Stimulated activated CD8-positive, alpha-beta memory T cell treated with anti-CD3 and anti-CD28 coated beads, Interleukin-7, amount 100 ng/mL, for 1 hour (primary cell): ENCODE measurements around the gene DENND1A.

Experiments used
- DNase-seq, 2 donors: peaks; one replicate each; pipeline ENCODE4 v3.0.0-alpha.2; 2020; ENCODE audit warnings: low read depth in 2 of 2

The DENND1A gene

DNA sequence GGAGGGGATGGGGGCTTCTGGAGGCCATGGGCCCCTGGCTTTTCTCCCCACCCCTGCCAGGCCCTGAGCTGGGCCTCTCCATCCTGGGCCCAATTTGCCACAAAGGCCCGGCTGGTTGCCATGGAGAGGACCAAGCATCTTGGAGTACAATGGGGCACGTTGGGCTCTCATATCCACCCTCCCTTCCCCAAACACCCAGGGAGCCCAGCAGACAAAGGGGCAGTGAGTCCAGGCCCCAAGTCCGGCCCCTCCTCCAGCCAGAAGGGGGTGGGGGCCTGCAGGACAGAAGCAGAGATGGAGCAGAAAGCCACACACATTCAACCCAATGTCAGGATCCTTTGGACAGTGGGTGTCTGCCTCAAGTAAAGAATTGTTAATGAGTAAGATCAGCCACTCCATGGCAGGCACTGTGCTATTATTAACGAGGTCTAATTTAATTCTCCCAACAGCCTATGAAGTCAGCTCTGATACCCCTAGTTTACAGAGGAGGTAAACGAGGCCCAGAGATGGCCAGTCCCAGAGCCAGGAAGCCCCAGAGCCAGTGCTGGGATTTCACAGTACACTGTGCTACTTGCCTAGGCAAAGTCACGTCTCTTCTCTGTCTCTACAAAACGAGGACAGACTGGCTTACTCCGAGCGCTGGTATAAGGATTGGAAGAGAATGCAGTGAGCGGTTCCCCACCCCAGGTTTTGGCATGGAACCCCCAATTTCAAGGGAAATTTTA, 571.6 kb downstream of the DENND1A start:
- no peak for DNase-seq

- DNase-seq = no peak
Observed at GRCh38 chr9:123357743-123358059, 572.2 kb downstream of the DENND1A start.

DNA sequence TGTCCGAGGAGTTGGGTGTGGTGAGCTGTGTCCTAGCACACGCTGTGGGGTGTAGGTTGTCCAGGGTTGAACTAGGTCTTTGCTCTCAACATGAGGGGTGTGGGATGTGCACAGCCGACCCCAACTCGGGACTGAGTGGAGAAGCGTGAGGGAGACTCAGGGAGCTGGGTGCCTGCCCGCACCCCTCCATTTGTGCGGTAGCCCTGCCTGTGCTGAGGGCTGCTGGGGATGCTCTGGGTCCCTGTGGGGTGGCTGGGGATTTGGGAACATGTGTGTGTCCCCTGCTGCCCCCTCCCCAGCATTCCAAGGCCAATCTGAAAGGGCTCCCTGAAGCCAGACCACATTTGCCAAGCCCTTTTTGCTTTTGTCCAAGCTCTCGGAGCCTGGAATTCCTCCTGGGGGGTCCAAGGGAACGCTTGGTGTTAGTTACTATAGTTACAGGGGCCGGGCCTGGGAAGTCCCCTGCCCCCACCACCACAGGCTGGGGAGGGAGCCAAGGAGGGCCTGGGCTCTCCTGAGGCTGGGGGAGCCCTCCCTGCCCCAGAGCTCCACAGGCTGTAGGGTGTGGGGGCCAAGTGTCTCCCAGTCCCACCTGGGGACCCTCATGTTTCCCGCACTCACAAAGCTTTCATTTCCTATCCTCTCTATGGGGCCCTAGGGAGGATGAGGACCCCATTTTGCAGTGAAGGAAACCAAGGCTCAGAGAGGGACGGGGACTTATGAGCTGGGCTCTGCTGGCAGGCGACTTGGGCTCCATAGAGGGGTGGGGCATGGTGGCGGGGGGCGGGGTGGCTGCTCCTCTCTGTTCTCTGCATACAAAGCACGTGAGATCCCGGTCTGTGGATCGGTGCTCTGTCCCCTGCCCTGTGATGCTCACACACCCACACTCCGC, 572.8 kb downstream of the DENND1A start:
- no peak for DNase-seq

- DNase-seq = no peak
Observed at GRCh38 chr9:123355761-123356431, 574.0 kb downstream of the DENND1A start, which contains the start of gene CRB2. Gene CRB2, plus strand, starts transcription at chr9:123356197. Its CDS starts 64 bp downstream, at chr9:123356261.

DNA sequence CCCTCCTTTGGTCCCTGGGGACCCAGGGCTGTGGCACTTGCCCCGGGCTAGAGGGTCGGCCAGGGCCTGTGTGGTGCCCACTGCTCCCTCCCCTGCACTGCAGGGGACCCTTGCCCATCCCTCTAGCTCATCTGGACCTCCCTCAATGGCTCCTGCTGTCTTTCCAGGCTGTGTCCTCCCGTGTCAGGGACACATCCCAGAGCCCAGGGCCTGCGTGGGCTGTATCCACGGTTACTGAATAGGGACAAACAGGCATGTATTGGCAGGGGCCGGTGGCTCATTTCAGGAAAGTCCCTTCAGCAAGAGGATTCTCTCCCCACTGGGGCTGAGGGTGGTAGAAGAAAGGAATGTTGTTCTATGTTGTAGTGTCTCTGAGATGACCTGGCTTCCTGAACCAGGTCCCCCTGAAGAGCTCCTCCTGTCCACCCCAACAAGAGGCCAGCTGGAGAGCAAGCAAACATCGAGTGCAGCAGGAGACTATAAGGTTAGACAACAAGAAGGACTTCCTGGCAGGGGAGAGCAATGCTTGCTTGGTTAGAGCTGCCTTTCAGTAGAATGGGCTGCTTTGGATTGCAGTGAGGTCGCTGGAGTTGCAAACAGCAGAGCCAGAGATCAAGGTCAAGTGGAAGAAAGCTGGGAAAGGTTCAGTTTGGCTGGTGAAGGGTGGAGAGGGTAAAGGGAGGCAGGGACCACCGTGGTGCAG, 575.0 kb downstream of the DENND1A start:
- no peak for DNase-seq

DNA sequence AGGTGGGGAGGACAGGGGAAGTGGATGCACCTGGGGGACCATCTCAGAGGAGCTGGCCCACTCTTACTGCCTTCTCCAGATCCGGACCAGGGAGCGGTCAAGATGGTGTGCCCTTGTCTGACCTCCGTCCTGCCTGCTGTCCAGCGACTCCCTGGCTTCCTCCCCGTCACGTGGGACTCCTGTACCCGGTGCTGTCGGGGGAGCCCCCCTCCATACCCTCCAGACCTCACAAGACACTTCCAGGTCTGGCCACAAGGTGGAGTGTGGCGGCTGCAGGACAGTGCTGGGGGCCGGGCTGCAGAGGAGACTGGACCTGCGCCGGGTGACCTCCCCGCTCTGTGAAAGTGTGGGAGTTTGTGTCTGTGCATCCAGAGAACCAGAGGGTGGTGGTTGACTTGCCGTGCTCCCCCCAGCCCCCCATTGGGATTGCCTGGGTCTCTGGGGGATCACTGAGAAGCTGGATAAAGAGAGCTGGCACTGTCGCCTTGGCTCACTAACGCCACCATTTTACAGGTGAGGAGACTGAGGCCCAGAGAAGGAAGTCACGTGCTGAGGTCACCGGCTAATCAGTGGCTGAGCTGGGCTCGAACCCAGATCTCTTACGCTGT, 575.8 kb downstream of the DENND1A start:
- DNase-seq = peak; percentile 15 to 27

DNA sequence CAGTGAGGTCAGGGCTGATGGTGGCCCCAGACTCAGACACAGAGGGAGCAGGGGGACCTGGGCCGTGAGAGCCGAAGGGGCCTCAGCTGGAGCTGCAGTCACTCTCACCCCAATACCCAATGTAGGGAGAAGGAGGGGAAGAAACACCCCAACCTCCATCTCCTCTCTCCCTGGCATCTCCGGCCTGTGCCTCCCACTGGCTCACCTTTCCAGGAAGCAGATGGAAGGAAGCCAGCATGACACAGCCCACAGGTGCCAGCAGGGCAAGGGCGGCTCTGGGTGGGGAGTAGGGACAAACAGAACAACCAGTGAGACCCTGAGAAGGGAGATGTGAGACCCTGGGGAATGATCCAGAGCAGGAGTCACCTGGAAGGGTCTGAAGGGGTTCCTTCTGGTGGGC, 576.9 kb downstream of the DENND1A start:
- no peak for DNase-seq

- DNase-seq = no peak
Observed at GRCh38 chr9:123350590-123351310, 579.2 kb downstream of the DENND1A start.

DNA sequence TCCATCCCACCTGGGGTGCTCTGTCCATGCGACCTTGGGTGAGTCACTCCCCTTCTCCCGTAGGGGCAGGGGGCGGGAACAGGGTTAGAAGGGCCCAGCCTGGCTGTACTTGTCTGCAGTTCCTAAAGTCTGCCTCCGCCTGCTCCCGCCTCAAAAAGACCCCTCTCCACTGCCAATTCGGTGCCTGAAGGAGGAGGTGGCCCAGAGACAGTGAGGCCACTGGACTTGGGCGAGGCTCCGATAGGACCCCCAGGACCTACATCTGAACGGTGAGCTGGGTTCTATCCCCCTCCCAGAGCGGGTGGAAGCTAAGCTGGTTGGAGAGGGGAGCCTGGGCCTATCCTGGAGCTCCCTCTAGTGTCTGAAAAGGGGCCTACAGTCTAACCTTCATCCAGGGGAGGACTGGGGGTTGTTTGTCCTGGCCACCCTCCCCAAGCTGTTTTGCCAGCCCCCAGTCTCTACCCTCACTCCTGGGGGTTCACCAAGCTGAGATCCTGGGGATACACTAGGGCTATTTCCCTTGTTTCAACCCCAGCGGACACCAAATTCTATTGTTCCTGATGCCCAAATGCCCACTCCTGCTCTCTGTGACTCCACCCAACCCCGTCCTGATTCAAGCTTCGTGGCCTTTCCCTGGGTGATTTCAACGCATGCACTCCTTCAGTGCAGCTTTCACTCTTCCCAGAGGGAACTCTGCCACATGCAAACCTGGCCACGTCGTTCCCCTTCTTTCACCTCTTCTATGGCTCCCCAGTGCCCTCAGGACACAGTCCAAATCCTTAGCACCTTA, 580.0 kb downstream of the DENND1A start:
- peak; percentile 34 to 43 for DNase-seq

DNA sequence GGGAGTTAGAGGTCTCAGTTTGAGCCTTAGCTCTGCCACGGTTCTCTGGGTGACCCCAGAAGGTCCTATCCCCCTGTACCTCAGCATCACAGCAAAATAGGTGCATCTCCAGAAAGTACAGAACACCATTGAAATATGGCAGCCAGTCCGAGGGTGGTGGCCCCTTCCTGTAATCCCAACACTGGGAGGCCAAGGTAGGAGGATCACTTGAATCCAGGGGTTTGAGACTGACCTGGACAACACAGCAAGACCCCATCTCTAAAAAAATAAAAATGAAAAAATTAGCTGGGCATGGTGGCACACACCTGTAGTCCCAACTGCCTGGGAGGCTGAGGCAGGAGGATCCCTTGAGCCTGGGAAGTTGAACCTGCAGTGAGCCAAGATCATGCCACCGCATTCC, 580.9 kb downstream of the DENND1A start:
- no peak for DNase-seq

- no peak for DNase-seq
Observed at GRCh38 chr9:123348317-123348992, 581.5 kb downstream of the DENND1A start.

DNA sequence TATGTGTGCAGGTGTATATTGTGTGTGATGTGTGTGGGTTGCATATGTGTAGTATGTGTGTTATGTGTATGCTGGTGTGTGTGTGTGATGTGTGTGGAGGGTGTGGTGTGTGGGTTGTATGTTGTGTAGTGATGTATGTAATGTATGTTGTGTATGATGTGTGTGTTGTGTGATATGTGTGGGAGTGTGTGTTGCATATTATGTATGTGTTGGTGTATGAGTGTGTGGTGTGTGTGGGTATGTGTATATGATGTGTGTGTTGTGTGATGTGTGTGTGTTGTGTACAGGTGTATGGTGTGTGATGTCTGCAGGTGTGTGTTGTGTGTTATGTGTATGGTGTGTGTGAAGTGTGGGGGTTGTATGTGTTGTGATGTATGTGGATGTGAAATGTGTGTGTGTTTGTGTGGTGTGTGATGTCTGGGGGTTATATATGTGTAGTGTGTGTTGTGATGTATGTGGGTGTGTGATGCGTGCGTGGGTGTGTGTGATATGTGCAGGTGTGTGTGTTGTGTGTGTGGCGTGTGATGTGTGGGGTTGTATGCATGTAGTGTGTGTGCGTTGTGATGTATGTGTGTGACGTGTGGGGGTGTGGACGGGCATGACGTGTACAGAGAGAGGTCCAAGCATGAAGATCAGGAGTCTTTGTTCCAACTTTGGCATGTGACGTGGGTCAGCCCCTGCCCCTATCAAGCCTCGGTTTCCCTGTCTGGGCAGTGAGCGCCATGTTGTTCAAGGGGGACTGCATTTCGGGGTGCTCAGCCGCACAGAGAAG, 582.5 kb downstream of the DENND1A start:
- DNase-seq = no peak

DNA sequence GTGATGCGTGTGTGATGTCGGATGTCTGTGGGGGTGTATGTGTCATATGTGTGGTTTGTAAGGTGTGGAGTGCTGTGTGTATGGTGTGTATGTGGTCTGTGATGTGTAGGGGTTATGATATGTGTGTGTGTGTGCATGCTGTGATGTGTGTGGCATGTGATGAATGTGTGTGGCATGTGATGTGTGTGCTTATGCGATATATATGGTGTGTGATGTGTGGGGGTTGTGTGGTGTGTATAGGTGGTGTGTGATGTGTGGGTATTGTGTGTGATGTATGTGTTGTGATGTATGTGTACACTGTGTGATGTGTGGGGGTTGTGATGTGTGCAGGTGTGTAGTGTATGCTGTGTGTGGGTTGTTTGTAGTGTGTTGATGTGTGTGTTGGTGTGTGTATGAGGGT, 583.1 kb downstream of the DENND1A start:
- no peak for DNase-seq

DNA sequence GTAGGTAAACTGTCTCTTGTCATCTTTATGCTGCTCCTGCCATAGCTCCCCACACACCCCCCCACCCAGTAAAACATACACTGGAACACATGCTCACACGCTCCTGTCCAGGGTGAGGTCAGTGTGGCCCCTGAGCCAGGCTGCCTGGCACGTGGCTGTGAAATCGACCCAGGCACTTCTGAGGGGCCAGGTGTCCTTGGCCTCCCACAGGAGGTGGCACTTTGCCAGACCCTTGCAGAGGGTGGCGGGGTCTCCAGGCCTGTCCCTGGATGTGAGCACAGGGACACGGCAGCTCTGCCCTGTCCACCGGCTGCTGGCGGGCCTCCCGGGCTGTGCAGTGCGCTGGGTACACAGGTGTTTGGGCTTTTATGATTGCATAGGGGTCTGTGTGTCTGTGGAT, 583.9 kb downstream of the DENND1A start:
- no peak for DNase-seq

- no peak for DNase-seq
Observed at GRCh38 chr9:123345567-123345955, 584.4 kb downstream of the DENND1A start.

GRCh38 chr9:123344192-123344949, 585.6 kb downstream of the DENND1A start:
- DNase-seq = no peak

GRCh38 chr9:123343443-123344191, 586.3 kb downstream of the DENND1A start:
- no peak for DNase-seq
